Neural progenitor cell (in vitro differentiated cells): ENCODE data around the gene DAP. TPM values are rescaled to one million over a fixed set of nuclear protein-coding genes. Genes with fewer than 3 reads are reported as not detected.

Source experiments
- DNase-seq: peaks from one replicate; pipeline ENCODE4 v3.0.0-alpha.2; 2016; ENCODE audit warnings: low spot score
- H2AFZ ChIP-seq: fragments of 200-600 bp; sonication (generic); replicated peaks from 2 replicates; pipeline ENCODE4 v1.6.1; 2016; ENCODE audit warnings: antibody characterized with exemption
- H3F3A ChIP-seq: fragments of 200-600 bp; sonication (generic); 2 replicates; pipeline ENCODE4 v1.6.1; 2016; ENCODE audit warnings: antibody characterized with exemption, low read depth
- H3K27ac ChIP-seq: fragments of 200-600 bp; sonication (generic); 2 replicates; pipeline ENCODE4 v1.5.1; 2016; ENCODE audit warnings: mild to moderate bottlenecking
- H3K27me3 ChIP-seq: fragments of 200-600 bp; sonication (generic); 2 replicates; pipeline ENCODE4 v1.6.1; 2016; ENCODE audit warnings: mild to moderate bottlenecking, moderate library complexity
- H3K36me3 ChIP-seq: fragments of 200-600 bp; sonication (generic); 2 replicates; pipeline ENCODE4 v1.5.1; 2016
- H3K4me1 ChIP-seq: fragments of 200-600 bp; sonication (generic); 2 replicates; pipeline ENCODE4 v1.6.1; 2016; ENCODE audit warnings: mixed run types
- H3K4me2 ChIP-seq: fragments of 200-600 bp; sonication (generic); 2 replicates; pipeline ENCODE4 v1.6.1; 2016
- H3K4me3 ChIP-seq: fragments of 200-600 bp; sonication (generic); 2 replicates; pipeline ENCODE4 v1.5.1; 2016
- H3K79me2 ChIP-seq: fragments of 200-600 bp; sonication (generic); 2 replicates; pipeline ENCODE4 v1.6.1; 2016; ENCODE audit warnings: low read depth
- H3K9ac ChIP-seq: fragments of 200-600 bp; sonication (generic); 2 replicates; pipeline ENCODE4 v1.6.1; 2016
- H3K9me3 ChIP-seq: fragments of 200-600 bp; sonication (generic); 2 replicates; pipeline ENCODE4 v1.5.1; 2016; ENCODE audit warnings: low read depth
- H4K20me1 ChIP-seq: fragments of 200-600 bp; sonication (generic); 2 replicates; pipeline ENCODE4 v1.6.1; 2016; ENCODE audit warnings: low read depth
- H3K27ac Mint-ChIP-seq: 3 replicates; pipeline ENCODE4 v1.8.0; 2021; ENCODE audit warnings: mixed read lengths
- H3K27me3 Mint-ChIP-seq: 2 replicates; pipeline ENCODE4 v1.8.0; 2022; ENCODE audit warnings: low read depth, mild to moderate bottlenecking, inconsistent platforms, moderate library complexity, mixed read lengths; ENCODE audit not compliant: insufficient read depth
- H3K36me3 Mint-ChIP-seq: 3 replicates; pipeline ENCODE4 v1.8.0; 2021; ENCODE audit warnings: mixed read lengths
- H3K4me1 Mint-ChIP-seq: 3 replicates; pipeline ENCODE4 v1.8.0; 2021; ENCODE audit warnings: mixed read lengths
- H3K4me3 Mint-ChIP-seq: 3 replicates; pipeline ENCODE4 v1.8.0; 2021; ENCODE audit warnings: mild to moderate bottlenecking, moderate library complexity, mixed read lengths
- H3K9me3 Mint-ChIP-seq: 3 replicates; pipeline ENCODE4 v1.8.0; 2020; ENCODE audit warnings: mixed read lengths
- EZH2 ChIP-seq: fragments of 200-600 bp; sonication (generic); IDR thresholded peaks from 2 replicates; pipeline ENCODE4 v1.6.1; 2017; ENCODE audit warnings: antibody characterized with exemption, mild to moderate bottlenecking, moderate library complexity
- EZH2phosphoT487 ChIP-seq: fragments of 200-600 bp; sonication (generic); IDR thresholded peaks from 2 replicates; pipeline ENCODE4 v1.6.1; 2017; ENCODE audit warnings: antibody characterized with exemption
- total RNA-seq: library from RNA; depleted of rRNA; stranded (reverse); fragments of >200 nt; gene quantifications from 2 replicates; pipeline ENCODE4 v1.2.3, GENCODE V29; 2015; ENCODE audit warnings: low replicate concordance
- TF ChIP-seq, protein P1 (sequence below): fragments of 200-600 bp; sonication (generic); IDR thresholded peaks from 2 replicates; pipeline ENCODE4 v1.5.1; 2017; ENCODE audit warnings: antibody characterized with exemption, mild to moderate bottlenecking

Gene DAP
- total RNA-seq, 1 donor from 2014 or later = 12.2 TPM

DNA sequence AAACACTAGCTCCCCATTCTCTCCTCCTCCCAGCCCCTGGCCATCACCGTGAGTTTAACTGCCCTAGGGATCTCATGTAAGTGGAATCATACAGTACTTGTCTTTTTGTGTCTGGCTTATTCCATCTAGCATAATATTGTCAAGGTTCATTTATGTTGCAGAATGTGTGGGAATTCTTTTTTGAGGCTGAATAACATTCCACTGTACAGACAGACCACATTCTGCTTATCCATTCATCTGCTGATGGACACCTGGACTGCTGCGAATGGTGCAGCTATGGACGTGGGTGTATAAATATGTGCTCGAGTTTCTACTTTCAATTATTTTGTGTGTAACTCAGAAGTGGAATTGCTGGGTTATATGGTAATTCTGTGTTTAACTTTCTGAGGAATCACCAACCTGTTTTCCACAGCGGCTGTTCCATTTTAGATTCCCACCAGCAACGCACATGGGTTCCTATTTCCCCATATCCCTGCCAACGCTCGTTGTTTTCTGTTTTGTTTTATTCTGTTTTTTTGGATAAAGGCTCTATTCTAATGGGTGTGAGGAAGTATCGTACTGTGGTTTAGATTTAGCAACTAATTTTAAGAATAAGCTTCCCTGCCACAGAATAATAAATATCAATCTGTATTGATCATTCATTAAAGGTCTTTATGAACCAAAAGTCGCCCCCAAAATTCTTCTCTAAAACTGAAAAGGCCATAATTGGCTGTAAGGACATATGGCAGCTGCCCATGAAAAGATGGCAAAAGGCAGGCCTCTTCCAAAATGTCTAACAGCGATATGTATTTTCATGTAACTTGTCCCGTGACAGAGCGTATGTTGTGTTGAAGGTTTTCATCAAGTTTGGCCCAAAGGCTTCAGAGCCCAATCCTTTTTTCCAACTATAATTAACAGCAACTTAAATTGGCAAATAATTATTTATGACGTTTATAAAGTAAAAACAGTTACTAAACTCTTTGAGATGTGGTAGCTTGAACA, 70.3 kb downstream of the DAP start:
- Histone ChIP-seq H3K27ac (no peak overlapping the region), H3K27me3 (no peaks in the 10 kb centered on the region)
- DNase-seq = no peak

DNA sequence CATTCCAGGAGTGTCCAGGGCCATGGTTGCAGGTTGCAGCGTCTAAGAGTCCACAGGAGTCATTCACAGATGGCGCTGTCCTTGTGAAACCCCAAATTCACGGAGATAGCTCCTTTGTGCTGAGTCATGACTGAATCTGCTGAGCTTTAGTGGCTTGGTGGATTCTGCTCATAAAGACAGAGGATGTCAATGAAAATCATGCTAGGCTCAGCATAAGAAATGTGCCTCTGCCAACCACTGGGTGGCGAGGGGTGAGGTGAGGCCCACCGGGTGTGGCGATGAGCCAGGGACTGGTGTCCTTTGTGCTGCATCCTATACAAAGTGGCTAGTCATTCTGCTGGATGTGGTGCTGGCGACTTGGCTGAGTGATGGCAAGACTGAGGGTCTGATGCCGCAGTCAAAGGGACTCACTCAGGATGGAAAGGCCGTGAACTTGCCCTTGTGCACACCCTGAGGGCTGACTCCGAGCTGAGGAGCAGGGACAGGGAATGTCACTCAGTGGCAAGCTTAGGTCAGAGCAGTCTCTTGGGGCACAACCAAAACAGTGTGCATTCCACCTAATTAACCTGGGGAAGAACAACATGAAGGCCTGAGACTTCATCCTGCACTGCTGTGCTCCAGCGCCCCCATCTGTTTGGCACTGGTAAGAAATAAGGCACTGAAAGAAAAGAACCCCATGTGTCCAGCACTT, 71.5 kb downstream of the DAP start:
- Histone ChIP-seq H3K4me1 (no peaks in the 10 kb centered on the region), H3K4me3 (no peak overlapping the region), H3K4me2 (no peak overlapping the region), H4K20me1 (peaks cover 5% of the 10 kb centered on the region), H3K9ac (no peak overlapping the region), H3K79me2 (no peaks in the 10 kb centered on the region), H3K27me3 (no peaks in the 10 kb centered on the region), H3K27ac (no peak overlapping the region), H3K9me3 (no peaks in the 10 kb centered on the region), H3F3A (peaks cover 3% of the 10 kb centered on the region), H3K36me3 (no peaks in the 10 kb centered on the region), H2AFZ (no peak overlapping the region)
- Mint-ChIP-seq H3K27me3 (peaks cover 4% of the 10 kb centered on the region), H3K4me3 (no peak overlapping the region), H3K27ac (no peak overlapping the region), H3K4me1 (peaks cover 10% of the 10 kb centered on the region), H3K9me3 (peaks cover 14% of the 10 kb centered on the region), H3K36me3 (peaks cover 36% of the 10 kb centered on the region)
- DNase-seq = peak; percentile 66
- TF ChIP-seq EZH2 = no peak
- TF ChIP-seq, protein P1, sequence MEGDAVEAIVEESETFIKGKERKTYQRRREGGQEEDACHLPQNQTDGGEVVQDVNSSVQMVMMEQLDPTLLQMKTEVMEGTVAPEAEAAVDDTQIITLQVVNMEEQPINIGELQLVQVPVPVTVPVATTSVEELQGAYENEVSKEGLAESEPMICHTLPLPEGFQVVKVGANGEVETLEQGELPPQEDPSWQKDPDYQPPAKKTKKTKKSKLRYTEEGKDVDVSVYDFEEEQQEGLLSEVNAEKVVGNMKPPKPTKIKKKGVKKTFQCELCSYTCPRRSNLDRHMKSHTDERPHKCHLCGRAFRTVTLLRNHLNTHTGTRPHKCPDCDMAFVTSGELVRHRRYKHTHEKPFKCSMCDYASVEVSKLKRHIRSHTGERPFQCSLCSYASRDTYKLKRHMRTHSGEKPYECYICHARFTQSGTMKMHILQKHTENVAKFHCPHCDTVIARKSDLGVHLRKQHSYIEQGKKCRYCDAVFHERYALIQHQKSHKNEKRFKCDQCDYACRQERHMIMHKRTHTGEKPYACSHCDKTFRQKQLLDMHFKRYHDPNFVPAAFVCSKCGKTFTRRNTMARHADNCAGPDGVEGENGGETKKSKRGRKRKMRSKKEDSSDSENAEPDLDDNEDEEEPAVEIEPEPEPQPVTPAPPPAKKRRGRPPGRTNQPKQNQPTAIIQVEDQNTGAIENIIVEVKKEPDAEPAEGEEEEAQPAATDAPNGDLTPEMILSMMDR = peak; percentile 64

More for the DNA sequence above, 70.3 kb downstream of the DAP start:
- no peak overlapping the region for H3K9ac ChIP-seq
- TF ChIP-seq, protein P1 = no peak
- TF ChIP-seq EZH2 (no peak), EZH2phosphoT487 (no peak)
- H3K4me1 Mint-ChIP-seq = peaks cover 8% of the 10 kb centered on the region
- no peaks in the 10 kb centered on the region for H3K4me1 ChIP-seq
- H3K4me2 ChIP-seq = no peak overlapping the region
- H4K20me1 ChIP-seq = peaks cover 14% of the 10 kb centered on the region
- H3K27ac Mint-ChIP-seq = no peak overlapping the region
- H3K9me3 Mint-ChIP-seq = peaks cover 14% of the 10 kb centered on the region
- no peaks in the 10 kb centered on the region for H3K36me3 ChIP-seq
- H3K4me3 ChIP-seq = no peak overlapping the region
- peaks cover 3% of the 10 kb centered on the region for H3F3A ChIP-seq
- peaks cover 4% of the 10 kb centered on the region for H3K27me3 Mint-ChIP-seq
- H3K79me2 ChIP-seq = no peaks in the 10 kb centered on the region
- no peak overlapping the region for H2AFZ ChIP-seq
- no peaks in the 10 kb centered on the region for H3K9me3 ChIP-seq
- peaks cover 29% of the 10 kb centered on the region for H3K36me3 Mint-ChIP-seq
- no peak overlapping the region for H3K4me3 Mint-ChIP-seq

DNA sequence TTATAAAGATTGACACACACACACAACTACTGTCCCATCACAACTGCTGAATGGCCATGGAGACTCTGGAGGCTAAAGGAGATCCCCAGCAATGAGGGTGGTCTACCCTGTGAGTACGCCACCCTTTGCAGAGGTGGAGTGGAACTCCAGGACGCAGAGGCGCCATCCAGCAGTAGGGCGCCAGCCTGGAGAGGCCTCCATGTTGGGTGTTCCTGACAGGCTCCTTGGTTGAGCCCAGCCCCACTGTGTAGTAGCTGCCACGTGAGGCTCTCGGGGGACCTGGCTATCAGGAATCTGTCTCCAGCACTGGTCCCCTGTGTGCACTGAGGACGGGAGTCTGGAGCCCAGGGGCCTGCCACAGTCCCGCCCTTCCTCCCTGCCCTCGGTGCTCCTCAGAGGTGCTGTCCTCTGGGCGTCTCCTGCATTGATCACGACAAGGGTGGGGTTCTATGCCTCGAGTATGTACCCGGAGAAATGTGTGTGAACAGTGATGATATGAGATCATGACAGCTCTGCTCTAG, 72.3 kb downstream of the DAP start:
- Histone ChIP-seq H4K20me1 (peaks cover 3% of the 10 kb centered on the region), H3K4me2 (no peak overlapping the region), H2AFZ (no peak overlapping the region), H3K4me3 (no peak overlapping the region), H3K27me3 (no peaks in the 10 kb centered on the region), H3F3A (peaks cover 3% of the 10 kb centered on the region), H3K36me3 (no peaks in the 10 kb centered on the region), H3K79me2 (no peaks in the 10 kb centered on the region), H3K27ac (no peak overlapping the region), H3K9ac (no peak overlapping the region), H3K4me1 (no peaks in the 10 kb centered on the region), H3K9me3 (no peaks in the 10 kb centered on the region)
- Mint-ChIP-seq H3K27ac (no peak overlapping the region), H3K36me3 (peaks cover 36% of the 10 kb centered on the region), H3K4me3 (no peak overlapping the region), H3K4me1 (peaks cover 10% of the 10 kb centered on the region), H3K9me3 (peaks cover 14% of the 10 kb centered on the region), H3K27me3 (peaks cover 4% of the 10 kb centered on the region)
- TF ChIP-seq EZH2phosphoT487 (no peak), EZH2 (no peak)
- TF ChIP-seq, protein P1 = no peak
- DNase-seq = no peak
